K562 (cell line): Measurements from ENCODE around the gene SAMD11. TPM values are rescaled to one million over a fixed set of nuclear protein-coding genes. Genes with fewer than 3 reads are reported as not detected.
A peak's percentile ranks its signal among the peaks of the same experiment; 100 is the strongest.

ENCODE experiments used
- BRCA1 ChIP-seq, 2 experiments: fragments of 450-650 bp in 1 of 2; sonication (generic) in 1 of 2; formaldehyde crosslinking in 1 of 2; IDR thresholded peaks; 2 replicates each; pipeline versions ENCODE4 v1.5.0 to v1.6.1; 2017 to 2020; ENCODE audit warnings: mild to moderate bottlenecking in 1 of 2, missing genetic modification reagents in 1 of 2
- CBFB ChIP-seq: sonication (generic); formaldehyde crosslinking; IDR thresholded peaks from 2 replicates; pipeline ENCODE4 v1.4.0; 2020; ENCODE audit warnings: mild to moderate bottlenecking, missing genetic modification reagents
- CBX1 ChIP-seq: sonication (generic); IDR thresholded peaks from 2 replicates; pipeline ENCODE4 v1.6.1; 2016; ENCODE audit warnings: antibody characterized with exemption, low read depth, mild to moderate bottlenecking
- CTBP1 ChIP-seq: fragments of 450-650 bp; IDR thresholded peaks from 2 replicates; pipeline ENCODE4 v1.6.1; 2016; ENCODE audit warnings: borderline replicate concordance
- DMBX1 ChIP-seq: fragments of 250-450 bp; sonication (Bioruptor Pico); IDR thresholded peaks from 2 replicates; pipeline ENCODE4 v1.8.0; 2022; ENCODE audit warnings: inconsistent platforms, mild to moderate bottlenecking, moderate library complexity, borderline replicate concordance
- ETV6 ChIP-seq, 3 experiments: fragments of 150-350 bp in 1 of 3; sonication (generic) in 1 of 3; formaldehyde crosslinking in 1 of 3; IDR thresholded peaks; 2 replicates each; pipeline versions ENCODE4 v1.6.1 to v1.8.0; 2014 to 2022; ENCODE audit warnings: borderline replicate concordance in 2 of 3, low read depth in 2 of 3, antibody characterized with exemption in 1 of 3, low read length in 1 of 3, mild to moderate bottlenecking in 1 of 3, missing genetic modification reagents in 1 of 3
- FOS ChIP-seq: IDR thresholded peaks from 3 replicates; pipeline ENCODE4 v1.6.1; 2011; ENCODE audit not compliant: insufficient read length; ENCODE audit errors: extremely low read depth
- FOXJ3 ChIP-seq: sonication (generic); formaldehyde crosslinking; IDR thresholded peaks from 2 replicates; pipeline ENCODE4 v1.4.0; 2020; ENCODE audit warnings: mild to moderate bottlenecking, missing genetic modification reagents
- FOXP4 ChIP-seq: sonication (generic); formaldehyde crosslinking; IDR thresholded peaks from 2 replicates; pipeline ENCODE4 v1.8.0; 2022; ENCODE audit warnings: mild to moderate bottlenecking, missing genetic modification reagents, borderline replicate concordance
- GABPB1 ChIP-seq: sonication (generic); formaldehyde crosslinking; IDR thresholded peaks from 2 replicates; pipeline ENCODE4 v1.8.0; 2022; ENCODE audit warnings: mild to moderate bottlenecking, missing genetic modification reagents
- HEY1 ChIP-seq: fragments of 250-450 bp; sonication (Bioruptor Pico); IDR thresholded peaks from 2 replicates; pipeline ENCODE4 v1.5.0; 2020; ENCODE audit warnings: mild to moderate bottlenecking, moderate library complexity, borderline replicate concordance
- KDM5B ChIP-seq: fragments of 200-600 bp; sonication (generic); IDR thresholded peaks from 2 replicates; pipeline ENCODE4 v1.6.1; 2012; ENCODE audit warnings: low read depth, mild to moderate bottlenecking, moderate library complexity, low read length, control low read depth, inconsistent platforms; ENCODE audit not compliant: insufficient replicate concordance
- MEF2D ChIP-seq: conservative IDR thresholded peaks from 2 replicates; pipeline ENCODE4 v1.6.1; 2016; ENCODE audit warnings: low read depth, missing genetic modification characterization, missing compliant biosample characterization
- NEUROD1 ChIP-seq: fragments of 150-350 bp; IDR thresholded peaks from 2 replicates; pipeline ENCODE4 v1.6.1; 2014; ENCODE audit warnings: borderline replicate concordance, low read length, low read depth; ENCODE audit not compliant: partially characterized antibody
- PTTG1 ChIP-seq: fragments of 450-650 bp; IDR thresholded peaks from 2 replicates; pipeline ENCODE4 v1.6.1; 2016; ENCODE audit warnings: low read depth, mild to moderate bottlenecking, missing genetic modification characterization, missing compliant biosample characterization
- RAD51 ChIP-seq: fragments of 450-650 bp; IDR thresholded peaks from 2 replicates; pipeline ENCODE4 v1.7.1; 2016; ENCODE audit warnings: low read depth, mild to moderate bottlenecking, borderline replicate concordance
- SMAD4 ChIP-seq: fragments of 250-450 bp; sonication (Bioruptor Pico); conservative IDR thresholded peaks from 2 replicates; pipeline ENCODE4 v1.8.0; 2021; ENCODE audit warnings: inconsistent platforms, mild to moderate bottlenecking, moderate library complexity
- SNRNP70 ChIP-seq: fragments of 200-400 bp; formaldehyde crosslinking; optimal IDR thresholded peaks from 2 replicates; pipeline ENCODE3; 2017; ENCODE audit warnings: low read depth, low read length
- TAF7 ChIP-seq: fragments of 450-650 bp; IDR thresholded peaks from 2 replicates; pipeline ENCODE4 v1.6.1; 2016; ENCODE audit warnings: missing genetic modification characterization, missing compliant biosample characterization
- TCF7 ChIP-seq: sonication (generic); IDR thresholded peaks from 2 replicates; pipeline ENCODE4 v1.6.1; 2016; ENCODE audit warnings: antibody characterized with exemption, borderline replicate concordance
- WHSC1 ChIP-seq: IDR thresholded peaks from one replicate; pipeline ENCODE4 v1.6.1; 2012; ENCODE audit warnings: low read length, control low read depth, inconsistent platforms
- ZNF212 ChIP-seq: fragments of 450-650 bp; formaldehyde crosslinking; IDR thresholded peaks from 2 replicates; pipeline ENCODE4 v1.4.0; 2020; ENCODE audit warnings: mild to moderate bottlenecking
- ZNF655 ChIP-seq: fragments of 250-450 bp; sonication (Bioruptor Pico); IDR thresholded peaks from 2 replicates; pipeline ENCODE4 v1.5.0; 2021
- ZSCAN29 ChIP-seq: fragments of 450-650 bp; IDR thresholded peaks from 2 replicates; pipeline ENCODE4 v1.6.1; 2017
- polyA plus RNA-seq, 8 experiments: library from polyadenylated mRNA; depleted of rRNA in 4 of 8; stranded (reverse) in 5 of 8; unstranded in 3 of 8; fragments of >200 nt; fragmentation: Nextera tagmentation in 2 of 8; fragmentation: Illumina TruSeq in 1 of 8; extraction: Ambion mirVana in 2 of 8; extraction: Trizol in 1 of 8; gene quantifications; 2 replicates each; pipeline versions ENCODE4 v1.2.1 to v1.2.3, GENCODE V29; 2011 to 2014; ENCODE audit warnings: inconsistent platforms in 1 of 8, missing spikeins in 1 of 8
- total RNA-seq, 7 experiments: library from RNA; depleted of rRNA in 6 of 7; stranded (reverse); fragments of >200 nt in 6 of 7; fragmentation: Illumina TruSeq in 2 of 7; extraction: Trizol in 2 of 7; gene quantifications; 2 replicates each; pipeline versions ENCODE4 v1.2.1 to v1.2.3, GENCODE V29; 2011 to 2021; ENCODE audit warnings: low replicate concordance in 1 of 7
- TF ChIP-seq, protein P1 (sequence below): sonication (generic); formaldehyde crosslinking; IDR thresholded peaks from 2 replicates; pipeline ENCODE4 v1.8.1; 2022; ENCODE audit warnings: missing genetic modification reagents

The SAMD11 gene
- total and polyA plus RNA-seq, 9 of the 15 experiments (the other 6 are each of a cell fraction or from before 2014, with no cell fraction given): 0.07 to 0.82 (median 0.11) TPM; not detected in 2

GRCh38 chr1:966704-967300, 43.1 kb downstream of the SAMD11 start (continued):
- TF ChIP-seq ZNF655 (CRISPR knock-in tag) (no peak), ZSCAN29 (no peak), DMBX1 (CRISPR knock-in tag) (0 out of 2 replicates have a peak, but pooled peaks have one; percentile 31), CTBP1 (peak; percentile 75), FOXJ3 (CRISPR knock-in tag) (no peak), HEY1 (no peak), SNRNP70 (no peak), MEF2D (tag) (no peak), WHSC1 (no peak), BRCA1 (IDR thresholded peaks at IDR 0.05) (no peak), BRCA1 (CRISPR knock-in tag; IDR thresholded peaks at IDR 0.05) (no peak), ETV6 (IDR thresholded peaks at IDR 0.05; ENCODE audit: borderline replicate concordance in 1 of 2, low read depth in 2 of 2, low read length in 1 of 2) (no peak), ETV6 (CRISPR knock-in tag; IDR thresholded peaks at IDR 0.05; ENCODE audit: borderline replicate concordance) (no peak), PTTG1 (tag) (no peak), CBX1 (0 out of 2 replicates have a peak, but pooled peaks have one; percentile 32), ZNF212 (CRISPR knock-in tag) (no peak), SMAD4 (CRISPR knock-in tag) (peak; percentile 70), TAF7 (tag) (no peak), NEUROD1 (peak; percentile 21), GABPB1 (no peak; the same call in 1 of the 2 replicates), RAD51 (no peak), TCF7 (no peak; the same call in 1 of the 2 replicates), CBFB (CRISPR knock-in tag) (peak; percentile 64; the same call in 1 of the 2 replicates), KDM5B (peak; percentile 50), FOXP4 (CRISPR knock-in tag) (no peak), FOS (no peak)
- TF ChIP-seq, protein P1, sequence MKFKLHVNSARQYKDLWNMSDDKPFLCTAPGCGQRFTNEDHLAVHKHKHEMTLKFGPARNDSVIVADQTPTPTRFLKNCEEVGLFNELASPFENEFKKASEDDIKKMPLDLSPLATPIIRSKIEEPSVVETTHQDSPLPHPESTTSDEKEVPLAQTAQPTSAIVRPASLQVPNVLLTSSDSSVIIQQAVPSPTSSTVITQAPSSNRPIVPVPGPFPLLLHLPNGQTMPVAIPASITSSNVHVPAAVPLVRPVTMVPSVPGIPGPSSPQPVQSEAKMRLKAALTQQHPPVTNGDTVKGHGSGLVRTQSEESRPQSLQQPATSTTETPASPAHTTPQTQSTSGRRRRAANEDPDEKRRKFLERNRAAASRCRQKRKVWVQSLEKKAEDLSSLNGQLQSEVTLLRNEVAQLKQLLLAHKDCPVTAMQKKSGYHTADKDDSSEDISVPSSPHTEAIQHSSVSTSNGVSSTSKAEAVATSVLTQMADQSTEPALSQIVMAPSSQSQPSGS: 0 out of 2 replicates have a peak, but pooled peaks have one; percentile 38
